GM23338 (cell line): ENCODE measurements around the gene DAPK1. TPM values are rescaled to one million over a fixed set of nuclear protein-coding genes. Genes with fewer than 3 reads are reported as not detected.

ENCODE experiments used
- ATAC-seq: fragments of 200-7000 bp; cut with Tn5 transposase; 3 replicates; pipeline ENCODE4 v1.9.1; 2020
- DNase-seq: peaks from one replicate; pipeline ENCODE4 v3.0.0-alpha.2; 2015; ENCODE audit warnings: low spot score
- H2AFZ ChIP-seq: fragments of 200-600 bp; sonication (generic); 2 replicates; pipeline ENCODE4 v1.8.0; 2016; ENCODE audit warnings: antibody characterized with exemption, mild to moderate bottlenecking, moderate library complexity
- H3F3A ChIP-seq: fragments of 200-600 bp; sonication (generic); replicated peaks from 2 replicates; pipeline ENCODE4 v1.8.0; 2017; ENCODE audit warnings: antibody characterized with exemption, mixed run types, low read depth
- H3K27ac ChIP-seq: fragments of 200-600 bp; sonication (generic); 2 replicates; pipeline ENCODE4 v1.6.1; 2016; ENCODE audit warnings: low read depth
- H3K27me3 ChIP-seq: fragments of 200-600 bp; sonication (generic); 2 replicates; pipeline ENCODE4 v1.8.0; 2016; ENCODE audit warnings: mild to moderate bottlenecking, mixed run types, moderate library complexity; ENCODE audit not compliant: insufficient read depth
- H3K36me3 ChIP-seq: fragments of 200-600 bp; sonication (generic); 2 replicates; pipeline ENCODE4 v1.8.0; 2016; ENCODE audit warnings: mild to moderate bottlenecking; ENCODE audit not compliant: insufficient read depth
- H3K4me1 ChIP-seq: fragments of 200-600 bp; sonication (generic); 2 replicates; pipeline ENCODE4 v1.8.0; 2016; ENCODE audit warnings: mild to moderate bottlenecking, moderate library complexity; ENCODE audit not compliant: insufficient read depth
- H3K4me2 ChIP-seq: fragments of 200-600 bp; sonication (generic); 2 replicates; pipeline ENCODE4 v1.7.1; 2017; ENCODE audit warnings: mixed run types
- H3K4me3 ChIP-seq: fragments of 200-600 bp; sonication (generic); 2 replicates; pipeline ENCODE4 v1.6.1; 2016; ENCODE audit warnings: mixed run types
- H3K79me2 ChIP-seq: fragments of 200-600 bp; sonication (generic); replicated peaks from 2 replicates; pipeline ENCODE4 v1.8.0; 2017; ENCODE audit warnings: mild to moderate bottlenecking; ENCODE audit not compliant: insufficient read depth
- H3K9me2 ChIP-seq: fragments of 200-600 bp; sonication (generic); 2 replicates; pipeline ENCODE4 v1.8.0; 2017; ENCODE audit not compliant: insufficient read depth
- H4K20me1 ChIP-seq: fragments of 200-600 bp; sonication (generic); replicated peaks from 2 replicates; pipeline ENCODE4 v1.8.0; 2017; ENCODE audit warnings: mild to moderate bottlenecking; ENCODE audit not compliant: insufficient read depth
- H3K27ac Mint-ChIP-seq: 2 replicates; pipeline ENCODE4 v1.8.0; 2020; ENCODE audit warnings: inconsistent platforms, mild to moderate bottlenecking, moderate library complexity, mixed read lengths
- H3K27me3 Mint-ChIP-seq: 3 replicates; pipeline ENCODE4 v1.8.0; 2022; ENCODE audit warnings: low read depth, mild to moderate bottlenecking, moderate library complexity, mixed read lengths, inconsistent platforms; ENCODE audit not compliant: insufficient read depth, poor library complexity
- H3K36me3 Mint-ChIP-seq: 3 replicates; pipeline ENCODE4 v1.8.0; 2021; ENCODE audit warnings: low read depth, mild to moderate bottlenecking, inconsistent platforms, moderate library complexity, mixed read lengths
- H3K4me1 Mint-ChIP-seq: 3 replicates; pipeline ENCODE4 v1.8.0; 2020; ENCODE audit warnings: mild to moderate bottlenecking, inconsistent platforms, mixed read lengths
- H3K4me3 Mint-ChIP-seq: 3 replicates; pipeline ENCODE4 v1.8.0; 2021; ENCODE audit warnings: moderate library complexity, mild to moderate bottlenecking, inconsistent platforms, mixed read lengths
- H3K9me3 Mint-ChIP-seq: 3 replicates; pipeline ENCODE4 v1.8.0; 2020; ENCODE audit warnings: moderate library complexity, mild to moderate bottlenecking, inconsistent platforms, mixed read lengths
- CREB1 ChIP-seq: fragments of 250-450 bp; sonication (Bioruptor Pico); IDR thresholded peaks from 2 replicates; pipeline ENCODE4 v1.5.0; 2020; ENCODE audit warnings: low read depth, mild to moderate bottlenecking, moderate library complexity
- EZH2phosphoT487 ChIP-seq: fragments of 200-600 bp; sonication (generic); IDR thresholded peaks from one replicate; pipeline ENCODE4 v1.8.1; 2018; ENCODE audit warnings: antibody characterized with exemption; ENCODE audit not compliant: unreplicated experiment
- POLR2AphosphoS5 ChIP-seq: IDR thresholded peaks from 2 replicates; pipeline ENCODE4 v1.6.1; 2016; ENCODE audit warnings: antibody characterized with exemption, low read depth
- ZNF114 ChIP-seq: fragments of 250-450 bp; sonication (Bioruptor Pico); IDR thresholded peaks from 2 replicates; pipeline ENCODE4 v1.5.0; 2020; ENCODE audit warnings: mild to moderate bottlenecking, moderate library complexity
- ZNF462 ChIP-seq: fragments of 250-450 bp; sonication (Bioruptor Pico); IDR thresholded peaks from 2 replicates; pipeline ENCODE4 v1.5.0; 2020; ENCODE audit warnings: mild to moderate bottlenecking, moderate library complexity
- polyA plus RNA-seq: library from polyadenylated mRNA; unstranded; fragments of >200 nt; fragmentation: Nextera tagmentation; extraction: Ambion mirVana; gene quantifications from 2 replicates; pipeline ENCODE4 v1.2.1, GENCODE V29; 2016
- total RNA-seq: library from RNA; depleted of rRNA; stranded (reverse); fragments of >200 nt; shearing (Covaris generic); gene quantifications from 2 replicates; pipeline ENCODE4 v1.2.3, GENCODE V29; 2014
- TF ChIP-seq, protein P1 (sequence below): IDR thresholded peaks from 2 replicates; pipeline ENCODE4 v1.6.1; 2016; ENCODE audit warnings: antibody characterized with exemption
- TF ChIP-seq, protein P2 (sequence below), 2 experiments: fragments of 200-600 bp in 1 of 2; sonication (generic) in 1 of 2; conservative IDR thresholded peaks; 2 replicates each; pipeline versions ENCODE4 v1.5.1 to v1.6.1; 2016 to 2017; ENCODE audit warnings: antibody characterized with exemption in 2 of 2, low read depth in 2 of 2, mild to moderate bottlenecking in 2 of 2, moderate library complexity in 1 of 2

The DAPK1 gene
- total and polyA plus RNA-seq, 2 experiments from 2014 or later: 37.0 to 134 TPM

GRCh38 chr9:87603854-87604490 is 106.3 kb downstream of the DAPK1 start:
- Mint-ChIP-seq H3K9me3 (no peaks in the 10 kb centered on the region), H3K4me3 (no peak overlapping the region), H3K27me3 (peaks cover 3% of the 10 kb centered on the region), H3K36me3 (peaks cover 46% of the 10 kb centered on the region), H3K27ac (no peak overlapping the region), H3K4me1 (peaks cover 58% of the 10 kb centered on the region)
- ATAC-seq: no peak
- TF ChIP-seq CREB1 (CRISPR knock-in tag) (no peak), ZNF114 (CRISPR knock-in tag) (no peak), EZH2phosphoT487 (no peak)
- TF ChIP-seq, protein P1, sequence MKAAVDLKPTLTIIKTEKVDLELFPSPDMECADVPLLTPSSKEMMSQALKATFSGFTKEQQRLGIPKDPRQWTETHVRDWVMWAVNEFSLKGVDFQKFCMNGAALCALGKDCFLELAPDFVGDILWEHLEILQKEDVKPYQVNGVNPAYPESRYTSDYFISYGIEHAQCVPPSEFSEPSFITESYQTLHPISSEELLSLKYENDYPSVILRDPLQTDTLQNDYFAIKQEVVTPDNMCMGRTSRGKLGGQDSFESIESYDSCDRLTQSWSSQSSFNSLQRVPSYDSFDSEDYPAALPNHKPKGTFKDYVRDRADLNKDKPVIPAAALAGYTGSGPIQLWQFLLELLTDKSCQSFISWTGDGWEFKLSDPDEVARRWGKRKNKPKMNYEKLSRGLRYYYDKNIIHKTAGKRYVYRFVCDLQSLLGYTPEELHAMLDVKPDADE: no peak
- Histone ChIP-seq H3K79me2 (peaks cover 49% of the 10 kb centered on the region), H4K20me1 (peaks cover 23% of the 10 kb centered on the region), H2AFZ (no peak overlapping the region), H3K4me2 (no peak overlapping the region), H3F3A (0 out of 2 replicates have a peak, but pooled peaks cover 7% of the 10 kb centered on the region), H3K27ac (no peak overlapping the region), H3K4me3 (no peak overlapping the region), H3K9me2 (no peaks in the 10 kb centered on the region), H3K27me3 (no peaks in the 10 kb centered on the region), H3K4me1 (peaks cover 35% of the 10 kb centered on the region), H3K36me3 (peaks cover 8% of the 10 kb centered on the region; the same call in 1 of the 2 replicates)
- DNase-seq: no peak

- H3K4me2 ChIP-seq: no peak overlapping the region
- Mint-ChIP-seq H3K27ac (peak overlapping the region; percentile 13; the same call in 1 of the 2 replicates), H3K4me1 (peaks cover 62% of the 10 kb centered on the region)
- TF ChIP-seq ZNF114 (CRISPR knock-in tag): no peak
- no peak for TF ChIP-seq POLR2AphosphoS5
- TF ChIP-seq ZNF462 (CRISPR knock-in tag): no peak
- no peak for TF ChIP-seq EZH2phosphoT487
- TF ChIP-seq, protein P2, sequence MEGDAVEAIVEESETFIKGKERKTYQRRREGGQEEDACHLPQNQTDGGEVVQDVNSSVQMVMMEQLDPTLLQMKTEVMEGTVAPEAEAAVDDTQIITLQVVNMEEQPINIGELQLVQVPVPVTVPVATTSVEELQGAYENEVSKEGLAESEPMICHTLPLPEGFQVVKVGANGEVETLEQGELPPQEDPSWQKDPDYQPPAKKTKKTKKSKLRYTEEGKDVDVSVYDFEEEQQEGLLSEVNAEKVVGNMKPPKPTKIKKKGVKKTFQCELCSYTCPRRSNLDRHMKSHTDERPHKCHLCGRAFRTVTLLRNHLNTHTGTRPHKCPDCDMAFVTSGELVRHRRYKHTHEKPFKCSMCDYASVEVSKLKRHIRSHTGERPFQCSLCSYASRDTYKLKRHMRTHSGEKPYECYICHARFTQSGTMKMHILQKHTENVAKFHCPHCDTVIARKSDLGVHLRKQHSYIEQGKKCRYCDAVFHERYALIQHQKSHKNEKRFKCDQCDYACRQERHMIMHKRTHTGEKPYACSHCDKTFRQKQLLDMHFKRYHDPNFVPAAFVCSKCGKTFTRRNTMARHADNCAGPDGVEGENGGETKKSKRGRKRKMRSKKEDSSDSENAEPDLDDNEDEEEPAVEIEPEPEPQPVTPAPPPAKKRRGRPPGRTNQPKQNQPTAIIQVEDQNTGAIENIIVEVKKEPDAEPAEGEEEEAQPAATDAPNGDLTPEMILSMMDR (conservative IDR thresholded peaks at IDR 0.05; ENCODE audit: low read depth in 2 of 2): no peak
Measured at GRCh38 chr9:87604886-87605588, 107.4 kb downstream of the DAPK1 start.

More at GRCh38 chr9:87604886-87605588, 107.4 kb downstream of the DAPK1 start:
- peak overlapping the region; percentile 79; the same call in 1 of the 2 replicates for H3K27ac ChIP-seq
- Mint-ChIP-seq H3K4me3 (no peak overlapping the region), H3K9me3 (no peaks in the 10 kb centered on the region), H3K36me3 (peaks cover 52% of the 10 kb centered on the region), H3K27me3 (peaks cover 3% of the 10 kb centered on the region)
- peaks cover 42% of the 10 kb centered on the region for H3K4me1 ChIP-seq
- peaks cover 8% of the 10 kb centered on the region; the same call in 1 of the 2 replicates for H3K36me3 ChIP-seq
- H3F3A ChIP-seq: 0 out of 2 replicates have a peak, but pooled peaks cover 7% of the 10 kb centered on the region
- DNase-seq (no peak), ATAC-seq (no peak)
- no peak overlapping the region for H2AFZ ChIP-seq
- no peaks in the 10 kb centered on the region for H3K9me2 ChIP-seq
- H3K4me3 ChIP-seq: no peak overlapping the region
- H4K20me1 ChIP-seq: peaks cover 20% of the 10 kb centered on the region
- no peaks in the 10 kb centered on the region for H3K27me3 ChIP-seq
- H3K79me2 ChIP-seq: peaks cover 48% of the 10 kb centered on the region
